Breast epithelium (tissue), 3 donors: ENCODE results near the gene GLI3.

Experiments
- CTCF ChIP-seq, 3 donors: fragments of 450-650 bp; IDR thresholded peaks; one replicate each; pipeline ENCODE4 v1.5.1; 2016 to 2017; ENCODE audit warnings: antibody characterized with exemption in 3 of 3, mild to moderate bottlenecking in 3 of 3, moderate library complexity in 3 of 3
- POLR2A ChIP-seq: fragments of 450-650 bp; IDR thresholded peaks from one replicate; pipeline ENCODE4 v1.6.1; 2016; ENCODE audit warnings: antibody characterized with exemption, mild to moderate bottlenecking, moderate library complexity

DNA sequence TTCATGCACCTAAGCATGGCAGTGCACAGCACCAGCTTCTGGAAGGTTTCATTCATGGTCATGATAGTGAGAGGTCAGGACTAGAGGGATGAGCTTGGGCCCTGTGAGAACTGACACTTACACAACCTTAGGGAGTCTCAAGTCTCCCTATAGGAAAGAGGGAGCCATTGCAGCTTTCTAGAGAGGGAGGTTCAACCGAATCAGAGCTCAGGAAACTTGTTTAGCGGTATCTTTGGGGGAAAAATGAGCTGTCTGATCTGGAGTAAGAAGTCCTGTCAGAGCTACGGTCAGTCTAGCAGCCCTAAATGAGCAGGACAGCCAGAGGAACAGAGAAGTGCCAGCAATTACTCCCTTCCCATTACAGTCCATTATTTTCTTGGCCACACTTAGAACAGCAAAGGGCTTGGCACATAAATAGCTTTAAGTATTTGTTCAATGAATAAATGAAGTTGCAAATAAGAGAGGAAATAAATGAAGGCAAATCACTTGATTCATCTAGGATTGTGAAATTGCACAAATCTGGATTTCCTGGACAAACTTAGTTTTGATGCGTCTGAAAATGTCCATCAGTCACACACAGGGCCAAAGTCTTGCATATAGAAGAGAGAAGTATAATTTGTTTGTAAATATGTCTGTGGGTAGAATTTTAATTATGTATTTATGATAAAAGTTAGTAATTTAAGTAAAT lies 262.0 kb downstream of the GLI3 start:
- no peak for TF ChIP-seq CTCF (IDR thresholded peaks at IDR 0.05)
- no peak for TF ChIP-seq POLR2A
